CD4-positive, alpha-beta memory T cell (primary cell): ENCODE measurements around the gene ITPRID2. TPM values are rescaled to one million over a fixed set of nuclear protein-coding genes. Genes with fewer than 3 reads are reported as not detected.

ENCODE experiments used
- CTCF ChIA-PET: fragments of 350-600 bp; sonication (Branson Sonifier 250); formaldehyde crosslinking; loops from one replicate; lab custom pipeline; 2021; ENCODE audit warnings: inconsistent platforms; ENCODE audit not compliant: partially characterized antibody; lab: Charles Lee
- POLR2A ChIA-PET: fragments of 350-600 bp; sonication (Branson Sonifier 250); formaldehyde crosslinking; loops from one replicate; lab custom pipeline; 2021; ENCODE audit not compliant: partially characterized antibody; lab: Charles Lee
- DNase-seq, 5 donors: peaks; one replicate each; pipeline versions ENCODE4 v3.0.0 to v3.0.0-alpha.2; 2020 to 2022; ENCODE audit warnings: mixed read lengths in 1 of 5
- H3K27ac ChIP-seq: one replicate; pipeline ENCODE4 v1.7.0; 2013; ENCODE audit warnings: low read depth, low read length
- H3K27me3 ChIP-seq: 2 replicates; pipeline ENCODE4 v1.7.0; 2013; ENCODE audit warnings: mild to moderate bottlenecking, low read length, moderate library complexity; ENCODE audit not compliant: insufficient read depth
- H3K36me3 ChIP-seq: 2 replicates; pipeline ENCODE4 v1.7.0; 2013; ENCODE audit warnings: mild to moderate bottlenecking, low read length, moderate library complexity; ENCODE audit not compliant: insufficient read depth
- H3K4me1 ChIP-seq: 2 replicates; pipeline ENCODE4 v1.7.0; 2013; ENCODE audit warnings: mild to moderate bottlenecking, low read length, moderate library complexity; ENCODE audit not compliant: insufficient read depth
- H3K4me3 ChIP-seq, 2 donors: one replicate each; pipeline ENCODE4 v1.7.0; 2013; ENCODE audit warnings: low read length in 2 of 2, mild to moderate bottlenecking in 1 of 2
- H3K9me3 ChIP-seq, 2 donors: one replicate each; pipeline ENCODE4 v1.7.0; 2013; ENCODE audit warnings: low read length in 2 of 2, control low read depth in 1 of 2; ENCODE audit not compliant: control insufficient read depth in 1 of 2
- H3K27ac Mint-ChIP-seq, 7 donors: one replicate each; pipeline ENCODE4 v1.8.0; 2020 to 2021; ENCODE audit warnings: mixed read lengths in 7 of 7, mild to moderate bottlenecking in 6 of 7, inconsistent platforms in 3 of 7, moderate library complexity in 3 of 7
- H3K27me3 Mint-ChIP-seq, 2 donors: one replicate each; pipeline ENCODE4 v1.8.0; 2020 to 2021; ENCODE audit warnings: mixed read lengths in 2 of 2
- H3K36me3 Mint-ChIP-seq, 2 donors: one replicate each; pipeline ENCODE4 v1.8.0; 2020 to 2021; ENCODE audit warnings: mixed read lengths in 2 of 2, inconsistent platforms in 1 of 2, mild to moderate bottlenecking in 1 of 2
- H3K4me1 Mint-ChIP-seq, 4 donors: one replicate each; pipeline ENCODE4 v1.8.0; 2020 to 2021; ENCODE audit warnings: mixed read lengths in 4 of 4, mild to moderate bottlenecking in 1 of 4
- H3K4me3 Mint-ChIP-seq, 8 donors: one replicate each; pipeline ENCODE4 v1.8.0; 2020 to 2021; ENCODE audit warnings: mixed read lengths in 8 of 8, mild to moderate bottlenecking in 7 of 8, moderate library complexity in 6 of 8, inconsistent platforms in 3 of 8
- H3K9me3 Mint-ChIP-seq, 8 donors: one replicate each; pipeline ENCODE4 v1.8.0; 2020 to 2021; ENCODE audit warnings: mixed read lengths in 8 of 8, mild to moderate bottlenecking in 5 of 8, inconsistent platforms in 3 of 8, moderate library complexity in 1 of 8
- intact Hi-C: fragments of 100-400 bp; cut with micrococcal nuclease; formaldehyde crosslinking; loops from one replicate; pipeline ENCODE4 v1.15.1; 2023
- polyA plus RNA-seq, 2 donors: library from polyadenylated mRNA; unstranded; fragments of 300-500 nt; fragmentation: Illumina TruSeq; gene quantifications; one replicate each; pipeline ENCODE4 v1.2.3, GENCODE V29; 2021
- total RNA-seq, 2 experiments: library from RNA; stranded (reverse); gene quantifications; one replicate each; pipeline ENCODE4 v1.2.3, GENCODE V29; 2021

ITPRID2 gene
- total and polyA plus RNA-seq, 4 experiments from 2014 or later: 3.8 to 38.8 (median 18.9) TPM

DNA sequence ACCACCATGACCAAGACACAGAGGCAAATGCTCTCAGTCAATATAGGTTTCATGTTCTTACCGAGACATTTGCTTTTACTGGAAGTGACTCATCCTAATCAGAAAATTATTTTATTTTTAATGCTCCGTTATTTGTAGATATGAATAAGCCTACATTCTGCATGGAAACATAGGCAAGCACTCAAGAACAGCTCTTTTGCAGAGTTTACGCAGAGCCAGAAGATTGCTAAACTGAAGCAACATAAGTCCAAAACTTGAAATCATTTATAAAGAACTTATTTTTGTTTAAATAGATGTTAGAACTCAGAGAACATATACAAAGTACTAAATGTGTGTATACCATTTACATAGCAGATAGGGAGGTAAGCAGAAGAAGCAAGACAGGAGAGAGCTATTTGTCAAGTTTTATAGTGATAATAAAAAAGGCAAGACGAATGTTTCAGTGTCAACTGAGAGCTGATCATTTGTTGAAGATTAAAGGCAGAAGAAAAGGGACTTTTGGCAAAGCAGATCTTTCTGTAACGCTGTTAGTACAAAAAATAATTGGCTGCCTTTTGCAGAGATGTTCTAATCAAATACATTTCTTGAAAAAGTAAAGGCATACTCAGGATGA lies 81.7 kb downstream of the ITPRID2 start:
- Histone ChIP-seq H3K27ac (no peak overlapping the region), H3K9me3 (no peaks in the 10 kb centered on the region), H3K4me1 (no peaks in the 10 kb centered on the region), H3K27me3 (peaks cover 4% of the 10 kb centered on the region), H3K36me3 (no peaks in the 10 kb centered on the region), H3K4me3 (no peak overlapping the region)
- Mint-ChIP-seq H3K9me3 (peaks cover 0 to 10% (median 6%) of the 10 kb centered on the region in 8 donors), H3K4me3 (no peak overlapping the region), H3K27me3 (peaks cover 3 to 17% of the 10 kb centered on the region in 2 donors), H3K27ac (no peak overlapping the region), H3K36me3 (no peaks in the 10 kb centered on the region), H3K4me1 (no peaks in the 10 kb centered on the region)
- DNase-seq: no peak
- POLR2A ChIA-PET: no interaction called here
- CTCF ChIA-PET: no interaction called here
- intact Hi-C loops: no loop called here

- no peak overlapping the region for H3K27ac ChIP-seq
- H3K4me3 Mint-ChIP-seq: no peak overlapping the region
- no peak for DNase-seq
- no peak overlapping the region for H3K4me3 ChIP-seq
- intact Hi-C loops: no loop called here
- H3K27ac Mint-ChIP-seq: no peak overlapping the region
- H3K9me3 Mint-ChIP-seq: peaks cover 0 to 3% (median 0%) of the 10 kb centered on the region in 8 donors
- H3K4me1 ChIP-seq: no peaks in the 10 kb centered on the region
- no peaks in the 10 kb centered on the region for H3K36me3 ChIP-seq
- no peaks in the 10 kb centered on the region for H3K9me3 ChIP-seq
- CTCF ChIA-PET: no interaction called here
- no peaks in the 10 kb centered on the region for H3K36me3 Mint-ChIP-seq
- H3K27me3 Mint-ChIP-seq: peaks cover 0 to 4% of the 10 kb centered on the region in 2 donors
- no peaks in the 10 kb centered on the region for H3K27me3 ChIP-seq
- POLR2A ChIA-PET: no interaction called here
- H3K4me1 Mint-ChIP-seq: no peaks in the 10 kb centered on the region
Observed at GRCh38 chr2:181977661-181978350, 86.3 kb downstream of the ITPRID2 start.

DNA sequence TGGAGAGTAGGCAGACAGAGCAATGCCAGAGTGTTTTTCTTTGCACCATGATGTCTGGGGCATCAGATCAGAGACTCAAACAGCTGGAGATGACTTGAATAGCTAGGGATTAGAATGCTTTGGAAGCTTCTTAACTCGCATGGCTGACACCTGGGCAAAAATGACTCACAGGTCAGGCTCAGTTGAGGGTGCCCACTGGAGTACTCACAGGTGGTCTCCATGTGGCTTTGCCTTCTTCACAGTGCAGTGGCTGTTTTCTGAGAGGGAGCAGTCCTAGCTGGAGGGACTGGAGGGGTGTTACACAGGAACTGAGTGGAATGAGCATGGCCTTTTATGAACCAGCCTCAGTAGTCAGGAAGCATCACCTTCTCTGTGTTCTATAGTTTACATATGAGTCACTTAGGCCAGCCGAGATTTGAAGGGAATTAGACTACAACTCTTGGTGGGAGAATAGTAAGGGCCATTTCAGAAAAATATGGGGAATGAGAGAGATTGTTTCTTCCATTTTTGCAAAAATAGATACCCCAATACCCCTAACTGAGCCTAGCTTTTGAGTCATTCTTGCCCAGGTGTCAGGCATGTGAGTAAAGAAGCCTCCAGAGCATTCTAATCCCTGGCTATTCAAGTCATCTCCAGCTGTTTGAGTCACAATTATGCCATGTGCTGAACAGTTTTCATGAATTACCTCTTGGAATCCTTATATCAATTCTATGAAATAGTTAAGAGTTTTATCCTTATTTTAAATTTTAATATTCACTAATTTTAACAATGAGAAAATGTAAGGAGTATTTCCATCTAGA lies 87.0 kb downstream of the ITPRID2 start:
- Mint-ChIP-seq H3K4me1 (no peaks in the 10 kb centered on the region), H3K4me3 (no peak overlapping the region), H3K36me3 (no peaks in the 10 kb centered on the region), H3K9me3 (peaks cover 0 to 3% (median 0%) of the 10 kb centered on the region in 8 donors), H3K27ac (no peak overlapping the region), H3K27me3 (peaks cover 0 to 4% of the 10 kb centered on the region in 2 donors)
- no peaks in the 10 kb centered on the region for H3K4me1 ChIP-seq
- no peaks in the 10 kb centered on the region for H3K36me3 ChIP-seq
- ChIA-PET CTCF (no interaction called here), POLR2A (no interaction called here)
- no peaks in the 10 kb centered on the region for H3K9me3 ChIP-seq
- intact Hi-C loops: no loop called here
- no peak overlapping the region for H3K27ac ChIP-seq
- DNase-seq: no peak
- no peak overlapping the region for H3K4me3 ChIP-seq
- H3K27me3 ChIP-seq: no peaks in the 10 kb centered on the region

Other genes with a start within 250 kb of the ITPRID2 start
- gene CERKL, start 234.6 kb upstream of the ITPRID2 start, total RNA-seq: under 1 TPM; 0.09 to 0.11 TPM
- 10 to 100 TPM; 31.2 to 33.3 TPM for gene CERKL, start 234.6 kb upstream of the ITPRID2 start, polyA plus RNA-seq
- not detected for gene NEUROD1, start 211.2 kb upstream of the ITPRID2 start, total RNA-seq
- not detected for gene NEUROD1, start 211.2 kb upstream of the ITPRID2 start, polyA plus RNA-seq
- not detected for gene PPP1R1C, start 94.1 kb downstream of the ITPRID2 start, total RNA-seq
- gene PPP1R1C, start 94.1 kb downstream of the ITPRID2 start, polyA plus RNA-seq: not detected